ENCODE data around the gene IL1R2.

GRCh38 chr2:102075479-102075878 lies 83.7 kb downstream of the IL1R2 start:
- TF ChIP-seq CTCF (IDR thresholded peaks at IDR 0.05) (no peak), POLR2A (IDR thresholded peaks at IDR 0.05) (no peak)

All from Peyer's patch (tissue), 4 donors.